GM19455 (cell line): ENCODE data around the gene ZBTB39.
A peak's percentile ranks its signal among the peaks of the same experiment; 100 is the strongest.
"Not testable (repeated sequence)": the region's sequence is repeated elsewhere in the genome, so short reads cannot be mapped to it uniquely, and the experiment has no call there.

Source experiments
- ATAC-seq: cut with Tn5 transposase; IDR thresholded peaks from one replicate; pipeline ENCODE4 v1.9.1; 2021; ENCODE audit not compliant: unreplicated experiment

ZBTB39 gene, protein sequence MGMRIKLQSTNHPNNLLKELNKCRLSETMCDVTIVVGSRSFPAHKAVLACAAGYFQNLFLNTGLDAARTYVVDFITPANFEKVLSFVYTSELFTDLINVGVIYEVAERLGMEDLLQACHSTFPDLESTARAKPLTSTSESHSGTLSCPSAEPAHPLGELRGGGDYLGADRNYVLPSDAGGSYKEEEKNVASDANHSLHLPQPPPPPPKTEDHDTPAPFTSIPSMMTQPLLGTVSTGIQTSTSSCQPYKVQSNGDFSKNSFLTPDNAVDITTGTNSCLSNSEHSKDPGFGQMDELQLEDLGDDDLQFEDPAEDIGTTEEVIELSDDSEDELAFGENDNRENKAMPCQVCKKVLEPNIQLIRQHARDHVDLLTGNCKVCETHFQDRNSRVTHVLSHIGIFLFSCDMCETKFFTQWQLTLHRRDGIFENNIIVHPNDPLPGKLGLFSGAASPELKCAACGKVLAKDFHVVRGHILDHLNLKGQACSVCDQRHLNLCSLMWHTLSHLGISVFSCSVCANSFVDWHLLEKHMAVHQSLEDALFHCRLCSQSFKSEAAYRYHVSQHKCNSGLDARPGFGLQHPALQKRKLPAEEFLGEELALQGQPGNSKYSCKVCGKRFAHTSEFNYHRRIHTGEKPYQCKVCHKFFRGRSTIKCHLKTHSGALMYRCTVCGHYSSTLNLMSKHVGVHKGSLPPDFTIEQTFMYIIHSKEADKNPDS

DNA sequence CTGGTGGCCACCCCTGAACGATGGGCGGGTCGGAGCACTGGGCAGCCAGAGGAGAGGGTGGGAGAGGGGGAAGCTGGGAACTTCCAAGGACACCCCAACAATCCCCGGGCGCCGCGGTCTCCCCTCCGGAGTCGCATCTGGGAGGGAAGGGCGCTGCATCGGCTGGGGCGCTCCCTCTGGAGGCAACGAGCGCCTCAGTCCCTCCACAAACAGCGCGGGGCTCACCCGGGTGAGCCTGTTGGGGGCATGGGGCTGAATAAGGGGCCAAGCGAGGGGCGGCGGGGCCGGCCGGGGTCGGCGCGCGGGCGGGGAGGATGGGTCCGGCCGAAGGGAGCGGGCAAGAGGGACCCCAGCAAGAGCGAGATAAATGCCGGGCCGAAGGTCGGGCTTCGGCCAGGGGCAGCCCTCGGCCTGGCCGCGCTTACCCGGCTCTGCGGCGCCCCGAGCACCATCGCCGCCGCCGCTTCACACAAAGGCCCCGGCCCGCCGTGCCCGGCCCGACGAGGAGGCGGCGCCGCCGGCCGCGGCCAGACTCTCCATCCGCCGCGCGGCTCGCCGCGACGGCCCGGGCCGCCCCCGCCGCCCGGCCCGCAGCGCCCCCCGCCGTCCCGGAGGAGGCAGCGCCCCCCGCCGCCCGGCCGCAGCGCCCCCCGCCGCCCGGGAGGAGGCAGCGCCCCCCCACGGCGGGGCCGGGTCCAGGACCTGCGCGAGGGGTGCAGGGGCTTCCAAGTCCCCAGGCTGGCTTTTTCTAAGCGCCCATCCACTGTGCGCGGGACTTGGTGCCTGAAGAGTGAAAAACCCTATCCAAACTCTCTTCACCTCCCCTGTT, at the start of gene ZBTB39:
Gene ZBTB39, minus strand, starts transcription at position 567 of the 829 bp plus-strand sequence. CDS start 1,629 bp downstream, outside the sequence.
- ATAC-seq, result peak; percentile 60

DNA sequence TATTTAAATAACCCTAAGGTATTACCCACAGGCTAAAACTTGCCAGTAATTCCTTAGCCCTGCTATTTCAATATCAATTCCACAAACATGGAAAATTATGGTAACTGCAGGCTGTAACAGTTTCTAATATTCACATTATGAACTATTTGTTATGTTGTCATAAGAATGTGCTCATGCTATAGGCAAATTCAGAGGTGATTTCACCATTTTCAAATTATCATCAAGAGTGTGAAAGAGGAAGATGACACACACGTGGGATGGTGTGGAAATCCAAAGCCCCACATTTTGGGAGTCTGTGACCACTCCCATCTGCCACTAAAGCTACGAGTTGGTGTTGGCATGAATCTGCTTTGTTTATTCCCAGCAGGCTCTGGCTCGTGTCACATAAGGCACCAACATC, 49.5 kb upstream of the ZBTB39 start:
- ATAC-seq, result no peak

DNA sequence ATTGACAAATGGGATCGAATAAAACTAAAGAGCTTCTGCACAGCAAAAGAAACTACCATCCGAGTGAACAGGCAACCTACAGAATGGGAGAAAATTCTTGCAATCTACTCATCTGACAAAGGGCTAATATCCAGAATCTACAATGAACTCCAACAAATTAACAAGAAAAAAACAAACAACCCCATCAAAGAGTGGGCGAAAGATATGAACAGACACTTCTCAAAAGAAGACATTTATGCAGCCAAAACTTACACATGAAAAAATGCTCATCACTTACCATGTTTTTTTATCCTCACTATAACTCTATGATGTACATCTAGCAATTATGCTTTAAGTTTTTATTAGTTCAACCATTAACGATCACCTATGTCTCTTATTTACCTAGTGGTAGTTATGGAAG, 47.6 kb upstream of the ZBTB39 start:
- ATAC-seq, result not testable (repeated sequence)

DNA sequence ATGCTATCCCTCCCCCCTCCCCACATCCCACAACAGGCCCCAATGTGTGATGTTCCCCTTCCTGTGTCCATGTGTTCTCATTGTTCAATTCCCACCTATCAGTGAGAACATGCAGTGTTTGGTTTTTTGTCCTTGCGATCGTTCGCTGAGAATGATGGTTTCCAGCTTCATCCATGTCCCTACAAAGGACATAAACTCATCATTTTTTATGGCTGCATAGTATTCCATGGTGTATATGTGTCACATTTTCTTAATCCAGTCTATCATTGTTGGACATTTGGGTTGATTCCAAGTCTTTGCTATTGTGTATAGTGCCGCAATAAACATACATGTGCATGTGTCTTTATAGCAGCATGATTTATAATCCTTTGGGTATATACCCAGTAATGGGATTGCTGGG, 46.8 kb upstream of the ZBTB39 start:
- ATAC-seq, result not testable (repeated sequence)

DNA sequence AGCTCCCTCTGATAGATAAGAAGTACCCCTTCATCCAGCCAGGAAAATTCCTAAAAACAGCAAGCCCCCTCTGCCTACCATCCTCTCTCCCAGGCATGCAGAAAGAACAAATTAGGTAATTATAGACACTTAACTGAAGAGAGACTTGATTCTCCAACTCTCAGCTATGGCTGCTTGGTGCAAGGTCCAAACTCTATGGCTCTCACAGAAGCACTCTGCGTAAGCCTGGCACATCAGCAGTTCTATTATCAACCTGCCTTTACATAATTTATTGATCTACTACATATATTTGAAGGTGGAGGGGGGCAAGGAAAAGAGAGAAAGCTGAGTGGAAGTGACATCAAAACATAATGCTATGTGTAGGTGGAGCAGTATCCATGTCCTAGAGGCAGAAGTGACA, 44.7 kb upstream of the ZBTB39 start:
- no peak for ATAC-seq

DNA sequence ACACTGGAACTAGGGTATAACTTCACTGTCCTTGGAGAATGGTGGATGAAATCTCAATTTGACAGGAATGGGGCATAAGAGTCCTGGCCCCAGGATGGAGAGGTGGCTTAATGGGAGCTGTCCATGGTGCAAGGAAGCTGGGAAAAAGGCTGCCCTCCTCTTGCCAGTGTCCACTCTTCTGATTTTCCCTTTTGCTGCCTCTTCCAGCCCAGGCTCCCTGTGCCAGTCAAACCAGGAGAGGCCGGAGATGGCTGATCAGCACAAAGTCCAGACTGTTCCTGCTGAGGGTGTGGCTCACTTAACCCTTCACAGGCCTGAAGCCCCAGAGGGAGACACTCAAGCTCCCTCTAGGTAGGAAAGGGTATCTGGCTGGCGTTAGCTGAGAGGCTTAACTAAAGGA, 43.5 kb upstream of the ZBTB39 start, which contains the start of gene MYO1A:
Gene MYO1A, minus strand, starts transcription at position 240 of the 400 bp plus-strand sequence. CDS start 1,806 bp downstream, outside the sequence.
- no peak for ATAC-seq

DNA sequence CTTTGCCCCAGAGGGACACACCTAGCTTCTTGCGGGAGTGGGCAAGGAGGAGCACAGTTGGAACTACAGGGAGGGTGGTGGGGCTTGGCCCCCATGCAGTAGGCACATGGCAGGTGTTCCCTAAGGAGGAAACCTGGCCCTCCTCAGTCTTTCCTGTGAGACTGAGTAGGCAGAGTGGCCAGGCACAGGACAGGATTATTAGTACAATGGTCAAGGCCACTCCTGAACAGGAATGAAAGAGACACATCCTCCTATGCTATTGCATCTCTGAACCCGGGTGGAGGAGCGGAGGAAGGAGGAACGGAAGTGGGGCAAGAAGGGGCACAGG, 42.7 kb upstream of the ZBTB39 start:
- ATAC-seq, result no peak

DNA sequence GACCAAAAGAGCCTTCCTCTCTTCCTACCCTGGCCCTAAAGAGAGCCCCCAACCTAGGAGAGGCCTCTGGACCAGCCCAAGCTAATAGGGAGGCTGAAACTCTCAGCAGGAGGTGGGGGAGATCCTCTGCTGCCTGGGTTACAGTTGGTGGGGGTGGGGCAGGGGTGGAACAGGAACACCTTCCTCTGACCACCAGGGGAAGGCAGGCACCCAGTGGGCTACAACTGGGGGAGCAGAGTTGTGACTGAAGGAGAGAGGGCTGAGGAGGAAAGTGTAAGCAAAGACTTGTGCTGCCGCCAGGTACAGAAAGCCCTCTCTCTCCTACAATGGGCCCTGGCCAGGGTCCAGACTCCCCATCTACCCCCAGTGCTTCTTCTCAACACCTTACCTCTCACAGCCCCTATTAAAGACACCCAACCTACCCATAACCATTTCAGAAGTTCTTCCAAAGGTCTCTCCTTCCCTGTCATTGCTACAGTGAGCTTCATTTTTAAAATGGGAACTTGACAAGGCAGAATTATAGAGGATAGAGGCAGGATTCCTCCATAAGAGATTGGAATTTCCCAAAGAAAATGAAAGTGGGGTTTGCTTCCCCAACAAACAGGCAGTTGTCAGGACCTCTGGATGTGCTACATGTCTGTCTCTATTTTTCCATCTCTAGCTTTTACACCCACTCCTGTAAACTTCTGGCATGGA, 42.2 kb upstream of the ZBTB39 start:
- no peak for ATAC-seq

DNA sequence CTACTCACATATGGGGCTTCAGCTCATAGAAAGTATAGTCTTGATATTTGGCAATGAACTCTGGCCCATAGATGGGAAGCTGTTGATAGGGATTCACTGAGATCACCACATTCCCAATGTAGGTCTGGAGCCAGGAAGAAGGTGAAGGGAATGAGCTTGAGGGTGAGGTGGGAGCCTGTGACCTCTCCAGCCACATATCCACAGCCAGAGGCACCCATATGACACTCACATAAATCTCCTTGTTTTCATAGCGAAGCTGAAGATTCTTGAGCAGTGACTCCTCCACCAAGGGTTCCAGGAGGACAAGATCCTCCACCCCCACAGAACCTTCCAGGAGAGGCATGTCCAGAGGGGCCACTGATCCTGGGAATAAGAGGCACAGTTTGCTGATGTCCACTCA, 41.6 kb upstream of the ZBTB39 start:
- ATAC-seq, result no peak

DNA sequence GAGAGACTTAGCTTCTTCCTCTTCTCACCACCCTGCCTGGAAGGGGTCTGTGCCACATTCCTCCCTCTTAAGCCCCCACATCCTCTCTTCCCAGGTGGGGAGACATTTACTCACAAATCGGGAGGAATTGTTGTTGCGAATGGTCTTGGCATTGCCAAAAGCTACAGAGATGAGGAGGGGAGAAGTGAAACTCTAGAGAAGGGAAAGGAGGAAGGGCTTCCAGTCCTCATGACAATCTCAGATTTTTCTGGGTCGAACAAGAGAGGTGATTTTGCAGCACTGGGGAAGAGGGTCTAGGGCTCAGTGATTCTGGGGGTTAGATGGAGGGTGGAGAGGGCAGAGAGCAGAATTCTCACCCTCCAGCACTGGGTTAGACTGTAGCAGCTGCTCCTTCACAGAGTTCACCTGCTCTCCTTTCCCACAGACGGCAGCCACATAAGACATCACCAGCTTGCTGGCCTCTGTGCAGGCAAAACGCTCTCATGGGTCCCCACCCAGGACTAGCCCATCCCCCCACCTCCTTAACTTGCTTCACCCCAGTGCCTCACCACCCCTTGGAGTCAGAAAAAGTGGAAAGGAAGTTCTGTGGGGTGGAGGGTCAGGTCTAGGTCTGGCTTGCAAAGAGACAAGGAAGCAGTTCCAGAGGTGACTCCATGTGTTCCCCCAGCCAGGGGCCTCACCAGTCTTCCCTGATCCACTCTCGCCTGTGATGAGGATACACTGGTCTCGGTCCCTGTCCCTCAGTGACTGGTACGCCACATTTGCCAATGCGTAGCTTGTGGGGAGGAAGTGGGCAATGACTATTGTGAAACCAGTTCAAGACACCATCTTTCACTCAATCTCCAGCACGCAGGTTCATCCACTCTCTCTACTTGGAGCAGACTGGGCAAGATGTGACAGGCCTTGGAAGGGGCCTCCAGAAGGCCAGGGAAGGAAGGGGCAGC, 40.9 kb upstream of the ZBTB39 start:
- no peak for ATAC-seq

DNA sequence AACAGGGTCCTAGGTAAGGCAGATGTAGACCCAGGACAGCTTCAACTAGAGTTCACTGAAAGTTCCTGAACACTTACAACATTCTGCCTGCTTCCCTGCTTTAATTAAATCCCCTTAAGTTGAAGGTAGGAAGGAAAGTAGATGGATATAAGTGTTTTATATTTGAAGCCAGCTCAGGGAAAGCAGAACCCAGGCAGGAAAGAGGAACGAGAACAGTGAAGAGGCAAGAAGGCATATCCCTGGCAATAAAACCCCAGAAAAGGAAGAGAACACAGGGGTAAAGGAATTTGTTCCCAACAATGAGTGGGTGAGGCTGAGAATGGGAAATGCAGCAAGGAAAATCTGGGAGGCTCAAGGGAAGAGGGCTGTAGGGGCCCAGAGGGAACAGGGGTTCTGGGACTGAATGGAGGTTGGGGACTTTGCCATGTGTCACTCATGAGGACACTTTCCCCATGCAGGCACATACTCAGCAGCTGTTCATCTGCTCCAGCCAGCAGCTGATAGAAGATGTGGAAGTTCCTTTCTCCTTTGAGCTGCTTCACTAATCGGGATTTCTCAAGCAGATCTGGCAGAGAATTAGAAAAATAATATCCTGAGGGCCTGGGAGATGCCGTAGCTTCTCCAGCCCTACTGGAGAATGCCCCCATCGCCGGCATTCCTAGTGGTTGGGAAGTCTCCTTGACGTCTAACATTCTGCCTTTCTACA, 39.9 kb upstream of the ZBTB39 start:
- no peak for ATAC-seq

DNA sequence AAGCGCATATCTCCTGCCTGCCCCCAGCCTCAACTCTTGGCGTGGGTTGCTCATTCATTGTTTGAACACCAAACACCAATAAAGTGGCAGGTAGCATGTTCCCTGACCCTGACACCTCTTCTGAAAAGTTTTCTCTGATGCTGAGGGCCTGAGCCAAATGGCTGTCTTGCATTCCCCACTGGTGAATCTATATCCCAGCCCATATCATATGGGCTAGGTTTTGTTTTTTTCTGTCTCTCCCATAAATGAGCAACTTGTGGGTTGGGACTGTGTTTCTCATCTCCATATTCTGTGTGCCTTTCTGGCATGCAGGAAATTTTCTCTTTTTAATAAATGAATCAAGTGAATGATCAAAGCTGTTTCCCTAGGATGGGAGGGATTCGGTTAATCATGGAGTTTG, 38.5 kb upstream of the ZBTB39 start:
- ATAC-seq, result no peak

DNA sequence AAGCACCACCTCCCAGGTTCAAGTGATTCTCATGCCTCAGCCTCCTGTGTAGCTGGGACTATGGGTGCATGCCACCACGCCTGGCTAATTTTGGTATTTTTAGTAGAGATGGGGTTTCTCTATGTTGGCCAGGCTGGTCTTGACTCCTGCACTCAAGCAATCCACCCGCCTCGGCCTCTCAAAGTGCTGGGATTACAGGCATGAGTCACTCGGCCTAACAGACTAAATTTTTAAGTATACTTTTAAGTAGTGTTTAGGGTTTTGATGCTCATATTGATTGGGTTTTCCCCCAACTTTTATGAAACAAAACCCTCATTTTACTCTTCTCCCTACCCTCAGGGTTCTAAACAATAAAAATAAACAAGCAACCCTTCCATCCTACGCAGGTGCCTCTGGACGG, 38.1 kb upstream of the ZBTB39 start:
- no peak for ATAC-seq

DNA sequence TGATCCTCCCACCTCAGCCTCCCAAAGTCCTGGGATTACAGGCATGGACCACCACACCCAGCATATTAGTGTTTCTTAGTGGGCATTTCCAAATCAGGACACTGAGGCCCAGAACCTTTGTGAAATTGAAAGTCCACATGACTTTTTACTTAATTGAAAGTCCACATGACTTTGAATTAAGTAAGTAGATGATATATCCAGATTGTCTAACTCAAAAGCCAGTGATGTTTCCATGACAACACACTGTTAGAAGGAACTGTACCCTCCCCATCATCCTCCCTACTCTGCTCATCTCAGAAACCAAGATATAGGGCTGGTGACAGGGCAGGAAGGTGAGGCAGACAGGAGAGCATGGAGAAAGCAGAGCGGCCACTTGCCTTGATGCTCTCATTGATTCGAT, 36.3 kb upstream of the ZBTB39 start:
- ATAC-seq, result no peak

DNA sequence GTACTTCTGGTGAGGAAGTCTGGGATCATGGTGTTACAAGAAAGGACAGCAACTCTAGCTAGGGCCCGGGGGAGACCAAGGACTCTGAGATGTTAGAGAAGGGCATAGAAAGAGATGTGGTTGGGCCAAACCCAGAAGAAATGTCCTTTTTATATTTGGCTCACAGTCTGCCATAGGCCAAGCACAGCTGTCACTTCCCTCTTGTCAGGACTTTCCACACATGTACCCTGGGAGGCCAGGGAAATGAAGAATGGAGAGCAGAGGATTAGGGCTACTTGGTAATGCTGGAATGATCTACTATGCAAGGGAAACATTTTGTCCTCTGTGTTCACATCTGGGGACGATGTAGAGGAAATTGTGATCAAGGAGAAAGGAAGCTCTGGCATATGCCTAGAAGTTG, 34.4 kb upstream of the ZBTB39 start:
- ATAC-seq, result no peak

DNA sequence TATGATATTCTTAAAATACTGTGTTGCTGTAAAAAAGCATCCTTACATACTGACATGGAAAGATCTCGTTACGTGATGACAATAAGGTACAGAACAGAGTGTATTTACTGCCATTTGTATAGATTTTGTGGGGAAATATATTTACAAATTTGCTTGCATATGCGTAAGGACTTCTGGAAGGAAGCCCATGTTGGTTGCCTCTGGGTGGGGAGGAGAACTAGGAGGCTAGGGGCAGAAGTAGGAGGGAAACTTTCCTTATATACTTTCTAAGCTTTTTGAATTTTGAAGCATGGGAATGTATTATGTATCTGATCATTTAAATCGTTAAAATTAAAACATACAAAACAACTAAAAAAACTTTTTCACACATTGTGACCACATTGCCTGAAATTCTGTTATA, 33.9 kb upstream of the ZBTB39 start:
- ATAC-seq, result no peak

DNA sequence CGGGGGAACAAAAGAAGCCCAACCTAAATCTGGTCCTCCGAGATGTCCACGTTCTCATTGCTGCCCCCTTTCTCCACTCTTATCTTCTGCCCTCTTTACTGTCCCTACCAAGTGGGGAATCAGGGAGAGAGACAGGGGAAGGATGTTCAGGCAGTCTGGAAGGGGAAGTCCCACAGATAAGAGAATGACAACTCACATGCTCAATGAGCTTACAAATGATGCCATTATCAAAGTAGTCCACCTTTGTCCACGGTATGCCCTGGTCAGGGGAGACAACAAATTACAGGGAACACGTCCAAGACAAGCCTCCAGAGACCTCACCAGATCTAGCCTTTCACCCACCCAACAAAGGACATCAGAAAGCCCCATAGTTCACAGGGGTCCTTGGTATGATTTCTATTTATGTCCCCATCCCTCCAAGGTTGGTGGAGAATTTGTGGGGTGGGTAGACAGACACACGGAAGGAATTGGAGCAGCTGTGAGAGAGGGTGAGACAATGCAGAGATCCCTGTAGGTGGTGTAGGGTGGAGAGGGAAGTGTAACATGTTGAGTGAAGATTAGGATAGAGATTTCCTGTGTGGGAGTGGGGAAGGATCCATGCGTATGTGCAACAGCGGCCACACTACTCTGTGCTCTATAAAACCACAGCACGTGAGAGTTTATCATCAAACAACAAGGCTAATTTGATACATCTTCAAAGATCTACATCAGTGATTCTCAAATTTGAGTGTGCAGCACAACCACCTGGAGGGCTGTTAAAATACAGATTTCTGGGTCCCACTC, 32.9 kb upstream of the ZBTB39 start:
- ATAC-seq, result no peak

DNA sequence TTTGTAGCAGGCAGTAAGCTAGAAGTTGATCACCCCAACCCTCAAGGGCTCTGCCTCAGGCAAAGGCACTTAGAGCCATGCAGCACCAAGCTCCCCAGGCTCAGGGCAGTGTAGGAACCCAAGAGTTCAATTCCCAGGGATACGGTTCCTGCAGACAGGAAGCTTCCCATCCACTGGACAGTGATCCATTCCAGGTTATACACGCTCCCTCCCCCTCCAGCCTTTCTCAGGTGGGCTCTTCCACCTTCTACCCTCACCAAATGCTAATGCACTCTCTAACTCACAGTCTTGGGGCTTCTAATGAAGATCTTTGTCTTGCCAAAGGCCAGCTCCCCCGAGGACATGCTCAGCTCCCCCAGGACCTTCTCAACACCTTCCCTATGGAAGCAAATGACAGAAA, 30.9 kb upstream of the ZBTB39 start:
- ATAC-seq, result no peak

DNA sequence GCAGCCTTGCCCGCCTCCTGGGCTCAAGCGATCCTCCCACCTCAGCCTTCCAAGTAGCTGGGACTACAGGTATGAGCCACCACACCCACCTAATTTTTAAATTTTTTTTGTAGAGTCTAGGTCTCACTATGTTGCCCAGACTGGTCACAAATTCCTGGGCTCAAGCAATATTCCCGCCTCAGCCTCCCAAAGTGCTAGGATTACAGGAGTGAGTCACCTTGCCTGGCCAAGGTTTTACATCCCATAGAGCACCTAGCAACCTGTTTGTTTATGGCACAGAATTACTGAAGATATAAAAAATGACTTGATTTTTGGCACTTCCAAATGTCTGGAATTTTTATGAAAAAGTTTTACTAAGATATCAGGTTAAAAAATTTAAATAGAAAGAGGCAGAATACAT, 27.1 kb upstream of the ZBTB39 start:
- ATAC-seq, result no peak
